ENCODE measurements around the gene C14orf119. TPM values are rescaled to one million over a fixed set of nuclear protein-coding genes. Genes with fewer than 3 reads are reported as not detected.

Gene C14orf119
- total RNA-seq, 1 experiment from 2014 or later = 65.1 TPM

- peaks cover 55 to 63% of the 10 kb centered on the region in 2 experiments for H3K4me1 Mint-ChIP-seq
Measured at GRCh38 chr14:23122086-23122485, 26.8 kb downstream of the C14orf119 start.

More at GRCh38 chr14:23122086-23122485, 26.8 kb downstream of the C14orf119 start:
- no peak overlapping the region for H3T11ph ChIP-seq (ENCODE audit: low read length)
- H3K18ac ChIP-seq (ENCODE audit: insufficient read length, low read depth, low read length) = no peak overlapping the region
- H2AFZ ChIP-seq (ENCODE audit: low read length) = no peak overlapping the region
- H3K9ac ChIP-seq (ENCODE audit: extremely low read depth, insufficient read length, low read length) = no peak overlapping the region
- no peak overlapping the region for H3K4me3 Mint-ChIP-seq
- H3K27me3 Mint-ChIP-seq (ENCODE audit: low read depth) = peaks cover 3% of the 10 kb centered on the region
- H2BK5ac ChIP-seq (ENCODE audit: insufficient read length, low read length) = no peak overlapping the region
- no peak overlapping the region for H3K27ac ChIP-seq (ENCODE audit: insufficient read length, low read depth, low read length)
- WGBS (ENCODE audit: extremely low coverage, insufficient read length, low lambda C conversion rate) = no CpG with 5 or more reads among the region's 6 CpGs
- H2BK120ac ChIP-seq (ENCODE audit: low read depth, low read length, poor library complexity, severe bottlenecking) = no peak overlapping the region
- H3K23ac ChIP-seq (ENCODE audit: insufficient read length, low read depth, low read length) = no peak overlapping the region
- DNase-seq = no peak
- no peaks in the 10 kb centered on the region for H3K9me3 ChIP-seq (ENCODE audit: control insufficient read depth, low read depth, low read length)
- H4K20me1 ChIP-seq (ENCODE audit: control insufficient read depth, insufficient read depth, insufficient read length) = no peaks in the 10 kb centered on the region
- H3K4me2 ChIP-seq (ENCODE audit: insufficient read depth, insufficient read length, low read length) = no peak overlapping the region
- peaks cover 11% of the 10 kb centered on the region for H3K4me1 ChIP-seq (ENCODE audit: insufficient read depth, low read length)
- no peaks in the 10 kb centered on the region for H3K27me3 ChIP-seq (ENCODE audit: insufficient read depth, low read length)
- H2BK12ac ChIP-seq (ENCODE audit: insufficient read length, low read depth, low read length) = no peak overlapping the region
- H3K4ac ChIP-seq (ENCODE audit: low read depth, low read length) = no peak overlapping the region
- H3K79me1 ChIP-seq (ENCODE audit: insufficient read depth, low read depth, low read length, poor library complexity, severe bottlenecking) = no peaks in the 10 kb centered on the region
- H3K9me3 Mint-ChIP-seq = no peaks in the 10 kb centered on the region
- peak overlapping the region in 1 of 3 experiments; percentile 30; a peak in 1 of 7 replicates for H3K27ac Mint-ChIP-seq
- H2BK20ac ChIP-seq (ENCODE audit: low read depth, low read length, poor library complexity, severe bottlenecking) = no peak overlapping the region
- H3K56ac ChIP-seq (ENCODE audit: insufficient read length, low read depth, low read length) = no peak overlapping the region
- no peak overlapping the region for H4K91ac ChIP-seq (ENCODE audit: insufficient read length, low read depth, low read length)
- H3K36me3 Mint-ChIP-seq (ENCODE audit: insufficient read depth in 1 of 3, low read depth in 3 of 3) = peaks cover 2 to 5% (median 4%) of the 10 kb centered on the region in 3 experiments; a peak in 5 of 7 replicates
- H2AK5ac ChIP-seq (ENCODE audit: insufficient read length, low read length) = no peak overlapping the region
- no peak overlapping the region for H4K5ac ChIP-seq (ENCODE audit: insufficient read length, low read depth, low read length)
- H3K79me2 ChIP-seq (ENCODE audit: insufficient read depth, low read length) = no peaks in the 10 kb centered on the region
- no peak overlapping the region for H2BK15ac ChIP-seq (ENCODE audit: low read depth, low read length)
- H4K8ac ChIP-seq (replicated peaks; ENCODE audit: insufficient read length, low read depth, low read length) = no peak overlapping the region
- H3K23me2 ChIP-seq (ENCODE audit: insufficient read length, low read depth, low read length, poor library complexity, severe bottlenecking) = no peaks in the 10 kb centered on the region
- H3K14ac ChIP-seq (ENCODE audit: insufficient read depth, low read length) = no peak overlapping the region
- TF ChIP-seq, protein P1, sequence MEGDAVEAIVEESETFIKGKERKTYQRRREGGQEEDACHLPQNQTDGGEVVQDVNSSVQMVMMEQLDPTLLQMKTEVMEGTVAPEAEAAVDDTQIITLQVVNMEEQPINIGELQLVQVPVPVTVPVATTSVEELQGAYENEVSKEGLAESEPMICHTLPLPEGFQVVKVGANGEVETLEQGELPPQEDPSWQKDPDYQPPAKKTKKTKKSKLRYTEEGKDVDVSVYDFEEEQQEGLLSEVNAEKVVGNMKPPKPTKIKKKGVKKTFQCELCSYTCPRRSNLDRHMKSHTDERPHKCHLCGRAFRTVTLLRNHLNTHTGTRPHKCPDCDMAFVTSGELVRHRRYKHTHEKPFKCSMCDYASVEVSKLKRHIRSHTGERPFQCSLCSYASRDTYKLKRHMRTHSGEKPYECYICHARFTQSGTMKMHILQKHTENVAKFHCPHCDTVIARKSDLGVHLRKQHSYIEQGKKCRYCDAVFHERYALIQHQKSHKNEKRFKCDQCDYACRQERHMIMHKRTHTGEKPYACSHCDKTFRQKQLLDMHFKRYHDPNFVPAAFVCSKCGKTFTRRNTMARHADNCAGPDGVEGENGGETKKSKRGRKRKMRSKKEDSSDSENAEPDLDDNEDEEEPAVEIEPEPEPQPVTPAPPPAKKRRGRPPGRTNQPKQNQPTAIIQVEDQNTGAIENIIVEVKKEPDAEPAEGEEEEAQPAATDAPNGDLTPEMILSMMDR (conservative IDR thresholded peaks at IDR 0.05) = no peak

All from H9 (cell line).